ELF-1 (cell line): ENCODE measurements around the gene OR4D5.

Source experiments
- DNase-seq: peaks from one replicate; pipeline ENCODE4 v3.0.0-alpha.2; 2016; ENCODE audit warnings: low read depth, low spot score

Gene OR4D5

GRCh38 chr11:123939317-123939716, at the start of gene OR4D5:
OR4D5 (plus strand) TSS chr11:123939617; CDS start chr11:123939617, 0 bp downstream.
- DNase-seq = no peak

DNA sequence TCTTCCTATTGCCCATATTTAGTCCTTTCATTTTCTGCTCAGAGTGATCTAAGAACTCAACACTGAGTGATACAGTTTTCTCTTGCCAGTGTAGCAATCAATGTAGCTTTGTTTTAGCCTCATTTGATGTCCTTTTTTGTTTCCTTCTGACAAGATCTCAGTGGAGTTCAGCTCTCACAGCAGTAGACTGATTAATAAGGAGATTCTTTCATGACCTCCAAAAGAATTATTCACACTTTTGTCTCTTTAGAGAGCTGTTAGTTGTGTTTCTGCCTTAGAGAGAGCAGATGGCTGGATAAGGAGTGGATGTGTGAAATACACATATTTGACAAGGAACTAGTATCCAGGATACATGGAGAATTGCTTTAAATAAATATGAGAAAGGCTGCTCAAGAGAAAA, 47.4 kb upstream of the OR4D5 start:
- no peak for DNase-seq

GRCh38 chr11:123899792-123900191, 39.6 kb upstream of the OR4D5 start:
- DNase-seq = no peak

DNA sequence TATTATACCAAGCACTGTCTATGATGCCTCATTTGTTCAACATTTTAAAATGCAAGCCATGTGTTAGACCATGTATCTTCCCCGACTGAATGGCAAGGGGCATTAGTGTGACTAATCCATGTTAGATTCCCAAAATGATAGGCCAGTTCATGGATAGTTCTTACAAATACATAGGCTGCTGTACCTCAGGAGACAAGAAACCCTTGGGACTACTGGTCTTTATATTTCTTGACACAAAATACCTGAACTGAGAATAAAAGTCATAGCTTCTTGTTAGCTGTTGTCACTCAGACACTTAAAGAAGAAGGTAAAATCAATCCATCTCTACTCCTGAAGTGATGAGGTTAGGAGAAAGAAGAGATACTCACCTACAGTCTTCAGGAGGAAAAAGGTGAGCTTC, 37.5 kb upstream of the OR4D5 start, which contains the start of gene OR8D4:
TSS of gene OR8D4 (plus strand) at position 301 of the 400 bp plus-strand sequence. CDS start 4,265 bp downstream, outside the sequence.
- no peak for DNase-seq

DNA sequence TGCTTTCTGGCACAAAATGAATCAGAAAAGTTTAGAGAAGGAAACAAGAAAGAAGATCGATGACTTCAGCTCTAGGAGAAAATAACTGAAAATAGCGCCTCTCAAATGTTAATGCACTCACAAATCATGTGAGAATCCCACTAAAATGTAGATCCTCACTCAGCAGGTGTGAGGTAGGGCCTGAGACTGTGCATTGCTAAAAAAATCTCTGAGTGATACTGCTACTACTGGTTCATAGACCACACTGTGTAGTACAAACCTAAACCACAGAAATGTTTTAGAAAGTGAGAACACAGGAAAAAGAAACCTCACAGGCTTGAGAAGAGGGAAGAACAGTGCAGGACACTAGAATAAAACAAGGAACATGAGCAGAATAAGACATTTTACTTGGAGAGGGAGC, 35.5 kb upstream of the OR4D5 start:
- DNase-seq = no peak

DNA sequence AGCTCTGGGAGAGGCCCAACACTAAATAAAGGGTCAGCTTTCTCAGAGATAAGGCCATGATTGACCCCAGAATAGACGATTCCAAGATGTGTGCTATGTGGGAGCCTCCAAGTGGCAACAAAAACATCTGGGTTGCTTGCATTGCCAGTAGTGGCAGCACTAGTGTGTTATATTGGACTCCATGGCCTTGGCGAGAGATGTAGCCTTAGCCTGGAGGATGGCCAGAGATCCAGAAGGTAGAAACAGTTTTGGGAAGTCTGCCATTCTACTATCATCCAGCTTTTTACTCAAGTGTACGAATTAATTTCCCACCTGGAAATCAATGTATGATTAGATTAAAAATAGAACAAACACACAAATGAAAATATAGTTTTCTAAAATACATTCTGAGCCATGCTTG, 34.5 kb upstream of the OR4D5 start:
- no peak for DNase-seq

GRCh38 chr11:123905826-123906225, 33.6 kb upstream of the OR4D5 start:
- no peak for DNase-seq

- DNase-seq = no peak
These were observed 18.5 kb upstream of the OR4D5 start for GRCh38 chr11:123920943-123921342.

- no peak for DNase-seq
These were observed 15.4 kb upstream of the OR4D5 start for GRCh38 chr11:123924027-123924426.

GRCh38 chr11:123942413-123942812, 3.0 kb downstream of the OR4D5 start:
- DNase-seq = no peak

DNA sequence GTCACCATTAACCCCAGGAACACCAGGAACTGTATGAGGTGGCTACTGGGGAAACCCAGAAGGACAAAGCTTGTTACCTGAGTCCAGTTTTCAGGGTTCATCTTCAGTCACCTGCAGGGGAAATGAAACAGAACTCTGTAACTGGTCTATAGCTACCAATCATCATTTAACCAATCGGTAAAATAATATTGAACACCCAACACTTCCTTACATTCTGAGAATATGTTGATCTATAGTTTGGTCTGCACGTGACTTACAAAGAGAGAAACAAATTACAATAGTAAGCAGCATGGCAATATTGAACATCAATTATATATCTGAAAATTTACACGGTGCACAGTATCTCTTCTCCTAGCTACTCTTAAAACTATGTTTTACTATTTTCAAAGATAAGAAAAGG, 4.3 kb downstream of the OR4D5 start, which contains the start of gene OR6T1:
TSS of gene OR6T1 (minus strand) at position 101 of the 400 bp plus-strand sequence. CDS start at position 101, 0 bp downstream.
- no peak for DNase-seq

DNA sequence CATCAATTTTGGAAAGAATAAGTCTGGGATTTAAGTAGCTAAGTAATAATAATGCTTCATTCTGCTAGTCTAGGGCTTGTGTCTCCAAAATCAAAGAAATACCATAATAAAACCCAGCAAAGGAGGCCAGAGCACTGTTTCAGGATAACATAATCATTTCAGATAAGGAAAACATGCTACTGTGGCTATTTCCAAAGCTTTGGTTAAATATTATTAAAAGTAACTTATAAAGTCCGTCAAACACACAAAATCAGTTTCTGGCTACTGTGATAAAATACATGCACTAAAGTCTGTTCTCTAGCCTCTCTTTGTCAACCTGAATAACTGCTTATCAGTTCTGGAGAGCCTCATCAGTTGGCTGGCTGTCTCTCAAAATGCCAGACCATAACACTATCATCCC, 5.7 kb downstream of the OR4D5 start:
- DNase-seq = no peak

DNA sequence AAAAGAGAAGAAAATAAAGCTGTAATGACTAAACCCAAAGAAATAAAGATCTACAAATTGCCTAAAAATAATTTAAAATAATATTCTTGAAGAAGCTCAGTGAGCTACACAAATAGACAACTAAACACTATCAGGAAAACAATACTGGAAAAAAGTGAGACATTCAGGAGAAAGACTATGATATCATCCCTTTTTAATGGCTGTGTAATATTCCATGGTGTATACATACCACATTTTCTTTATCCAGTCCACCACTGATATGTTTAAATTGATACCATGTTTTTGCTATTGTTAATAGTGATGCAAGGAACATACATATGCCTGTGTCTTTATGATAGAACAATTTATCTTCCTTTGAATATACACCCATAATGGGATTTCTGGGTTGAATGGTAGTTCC, 17.3 kb downstream of the OR4D5 start:
- no peak for DNase-seq

DNA sequence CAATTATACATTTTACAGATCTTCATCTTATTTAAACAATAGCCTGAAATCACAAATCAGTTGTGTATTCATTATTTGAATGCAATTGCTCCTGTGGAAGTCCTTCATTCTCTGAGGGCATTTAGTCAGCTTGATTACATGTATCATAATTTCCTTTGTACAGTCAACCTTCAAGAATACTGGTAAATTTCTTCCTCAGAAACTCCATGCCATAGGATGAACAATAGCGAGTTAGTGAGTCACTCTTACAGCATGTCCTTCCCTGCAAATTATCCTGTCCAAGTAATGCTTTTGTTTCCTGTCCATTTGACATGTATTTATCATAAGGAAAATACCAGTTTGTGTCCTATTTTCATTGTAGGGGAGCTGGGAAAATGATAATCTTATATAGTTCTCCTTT, 34.4 kb downstream of the OR4D5 start:
- no peak for DNase-seq

- no peak for DNase-seq
These were observed 37.5 kb downstream of the OR4D5 start for GRCh38 chr11:123976770-123977560.

- no peak for DNase-seq
These were observed 38.4 kb downstream of the OR4D5 start, which contains the start of gene OR10S1 for GRCh38 chr11:123977731-123978347. OR10S1 (minus strand) TSS chr11:123977781; CDS start chr11:123977664, 117 bp downstream.

DNA sequence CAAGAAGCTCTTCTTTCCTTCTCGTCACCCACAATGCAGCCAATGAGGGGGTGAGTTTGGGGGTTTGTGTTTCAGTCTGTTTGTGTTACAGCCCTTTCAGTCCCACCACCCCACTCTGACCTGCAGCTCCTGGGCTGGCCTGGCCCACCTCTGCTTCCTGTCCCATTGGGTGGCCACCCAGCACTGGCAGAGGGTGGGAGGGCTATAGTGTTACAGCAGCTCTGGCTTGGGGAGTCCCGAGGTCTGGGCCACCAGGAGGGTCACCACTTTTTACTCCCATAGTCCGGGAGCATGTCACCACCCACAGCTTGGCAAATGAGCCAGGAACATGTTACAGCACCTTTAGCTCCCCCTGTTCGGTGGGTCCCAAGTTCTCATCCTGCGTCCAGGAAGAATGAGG, 39.9 kb downstream of the OR4D5 start:
- DNase-seq = no peak
